Measurements from ENCODE around the gene NHLRC2.

NHLRC2 gene

DNA sequence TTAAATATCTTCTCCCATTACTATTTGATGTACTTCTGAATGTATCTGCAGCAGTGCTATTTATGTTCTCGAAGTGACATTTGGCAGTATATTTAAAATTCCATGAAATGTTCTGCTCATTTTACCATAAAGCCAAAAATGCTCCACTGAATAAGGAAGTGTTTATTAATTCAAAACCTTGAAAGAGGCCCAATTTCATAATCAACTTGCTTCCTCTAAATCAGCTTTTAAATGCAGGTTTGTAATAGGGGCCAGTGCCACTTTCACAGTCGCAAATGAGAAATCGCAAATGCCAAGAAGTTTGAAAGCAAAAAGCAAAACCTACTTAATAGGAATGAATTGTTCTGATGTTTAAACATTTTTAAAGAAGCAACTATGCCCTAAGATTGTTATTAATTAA lies 11.4 kb downstream of the NHLRC2 start:
- no peak for DNase-seq (ENCODE audit: low spot score)

DNA sequence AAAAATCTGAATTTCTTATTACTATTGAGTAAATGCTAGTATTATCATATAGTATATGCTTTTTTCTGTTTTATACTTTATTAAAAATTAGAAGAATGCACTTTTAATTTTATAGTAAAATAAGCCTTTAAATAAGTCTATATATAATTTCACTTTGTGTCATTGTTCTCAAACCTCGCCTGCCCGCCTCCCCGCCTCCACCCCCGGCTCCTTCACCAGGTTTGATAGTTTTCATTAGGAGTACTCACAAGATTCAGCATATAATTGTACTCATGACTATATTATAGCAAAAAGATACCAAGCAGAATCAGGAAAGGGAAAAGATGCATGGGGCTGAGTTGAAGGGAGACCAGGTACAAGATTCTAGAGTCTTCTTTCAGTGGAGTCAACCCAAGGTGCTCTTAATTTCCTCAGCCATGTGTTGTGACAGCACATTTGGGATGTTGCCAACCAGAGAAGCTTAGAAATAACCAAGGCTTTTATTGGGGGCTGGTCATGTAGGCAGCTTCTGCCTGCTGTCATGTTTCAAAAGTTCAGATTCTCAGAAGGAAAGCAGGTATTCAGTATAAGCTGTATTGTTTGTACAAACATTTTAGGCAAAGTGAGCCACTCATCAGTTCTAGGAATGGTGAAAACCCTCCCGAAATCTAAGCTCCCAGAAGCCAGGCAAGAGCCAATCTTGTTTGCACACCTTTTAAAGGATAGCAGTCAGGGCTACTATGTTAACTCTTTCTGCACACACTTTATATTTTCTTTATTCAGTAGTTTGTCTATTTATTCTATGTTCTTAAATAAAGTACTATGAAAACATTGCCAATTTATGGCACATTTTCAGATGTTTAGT lies 12.3 kb downstream of the NHLRC2 start:
- no peak for DNase-seq (ENCODE audit: low spot score)

DNA sequence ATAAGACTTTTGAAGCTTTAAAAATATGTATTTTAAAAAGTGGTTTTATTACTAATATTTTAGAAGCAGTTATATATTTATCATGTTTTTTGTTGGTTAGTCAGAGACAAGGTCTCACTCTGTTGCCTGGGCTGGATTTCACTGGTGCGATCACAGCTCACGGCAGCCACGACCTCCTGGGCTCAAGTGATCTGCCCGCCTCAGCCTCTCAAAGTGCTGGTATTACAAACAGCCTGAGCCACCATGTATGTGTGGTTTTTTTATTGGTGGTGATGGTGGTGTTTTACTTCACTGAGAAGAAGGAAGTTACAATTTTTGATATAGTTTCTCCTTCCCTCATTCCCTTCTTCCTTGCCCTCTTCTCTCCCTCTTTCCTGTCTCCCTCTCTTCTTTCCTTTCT lies 13.4 kb downstream of the NHLRC2 start:
- DNase-seq (ENCODE audit: low spot score), result no peak

GRCh38 chr10:113869789-113870188 lies 15.3 kb downstream of the NHLRC2 start:
- no peak for DNase-seq (ENCODE audit: low spot score)

DNA sequence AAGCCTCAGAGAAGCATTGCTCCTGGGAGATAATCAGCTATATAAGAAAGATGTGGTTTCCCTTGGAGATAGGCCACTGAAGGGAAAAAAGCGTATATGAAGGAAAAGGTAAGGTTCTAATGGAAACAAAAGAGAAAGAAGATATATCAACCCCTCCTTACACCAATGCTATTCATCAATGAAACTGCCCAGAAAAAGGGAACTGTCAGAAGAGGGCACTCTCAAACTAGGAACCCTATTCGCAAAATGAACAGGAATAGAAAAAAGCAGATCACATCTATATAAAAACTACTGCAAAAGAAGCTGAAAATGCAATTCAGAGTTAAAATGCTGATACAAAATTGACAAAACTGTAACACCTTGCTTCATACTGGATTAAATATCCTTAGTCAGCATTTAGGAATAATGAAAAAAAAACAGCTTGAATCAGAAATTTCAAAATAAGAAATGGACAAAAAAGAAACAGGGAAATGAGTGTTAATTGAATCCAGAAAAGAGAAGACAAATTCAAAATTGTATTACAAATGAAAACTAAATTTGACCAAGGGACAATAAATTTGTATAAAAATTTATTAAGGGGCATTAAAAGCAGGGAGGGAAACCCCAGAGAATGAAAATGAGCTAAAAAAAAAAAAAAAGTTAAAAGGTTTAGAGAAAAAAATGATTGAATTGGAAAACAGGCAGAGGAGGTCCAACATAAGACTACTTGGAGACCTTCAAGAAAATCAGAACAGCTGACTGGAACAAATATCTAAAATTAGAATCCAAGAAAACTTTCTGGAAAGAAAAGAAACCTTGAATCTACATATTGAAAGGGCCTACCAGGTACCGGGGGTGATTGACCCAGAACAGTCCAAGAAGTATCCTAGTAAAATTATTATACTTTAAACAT lies 17.9 kb downstream of the NHLRC2 start:
- no peak for DNase-seq (ENCODE audit: low spot score)

- DNase-seq (ENCODE audit: low spot score), result no peak
These were observed 20.8 kb downstream of the NHLRC2 start for GRCh38 chr10:113875212-113875611.

- no peak for DNase-seq (ENCODE audit: low spot score)
These were observed 22.0 kb downstream of the NHLRC2 start for GRCh38 chr10:113876461-113876860.

- no peak for DNase-seq (ENCODE audit: low spot score)
These were observed 25.2 kb downstream of the NHLRC2 start for GRCh38 chr10:113879691-113880090.

DNA sequence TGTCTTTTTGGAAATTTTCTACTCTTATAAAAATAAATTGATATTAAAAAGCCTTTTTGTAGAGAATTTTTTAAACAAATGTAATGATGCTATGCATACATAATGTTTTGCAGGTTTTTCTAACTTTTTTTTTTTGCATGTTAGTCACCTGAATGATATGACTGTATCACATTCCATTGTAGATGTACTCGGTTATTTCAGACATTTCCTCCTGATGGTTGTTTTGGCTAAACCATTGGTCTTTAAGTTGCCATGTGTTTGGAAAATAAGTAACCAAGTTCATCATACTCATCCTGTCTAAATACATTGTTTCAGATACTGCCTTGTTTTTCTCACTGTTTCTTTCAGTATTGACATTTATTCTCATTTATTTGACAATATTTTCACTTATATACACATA lies 25.8 kb downstream of the NHLRC2 start:
- DNase-seq (ENCODE audit: low spot score), result no peak

DNA sequence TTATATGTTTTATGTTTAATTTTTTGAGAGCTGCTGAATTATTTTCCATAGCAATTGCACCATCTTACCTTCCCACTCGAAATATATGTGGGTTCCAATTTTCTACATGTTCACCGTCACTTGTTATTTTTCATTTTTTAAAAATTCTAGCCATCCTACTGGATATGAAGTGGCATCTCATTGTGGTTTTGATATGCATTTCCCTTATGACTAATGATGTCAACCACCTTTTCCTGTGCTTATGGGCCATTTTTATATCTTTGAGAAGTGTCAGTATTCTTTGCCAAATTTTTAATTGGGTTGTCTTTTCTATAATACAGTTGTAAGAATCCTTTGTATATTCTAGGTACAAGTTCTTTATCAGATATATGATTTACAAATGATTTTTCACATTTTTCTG lies 27.8 kb downstream of the NHLRC2 start:
- DNase-seq (ENCODE audit: low spot score), result no peak

DNA sequence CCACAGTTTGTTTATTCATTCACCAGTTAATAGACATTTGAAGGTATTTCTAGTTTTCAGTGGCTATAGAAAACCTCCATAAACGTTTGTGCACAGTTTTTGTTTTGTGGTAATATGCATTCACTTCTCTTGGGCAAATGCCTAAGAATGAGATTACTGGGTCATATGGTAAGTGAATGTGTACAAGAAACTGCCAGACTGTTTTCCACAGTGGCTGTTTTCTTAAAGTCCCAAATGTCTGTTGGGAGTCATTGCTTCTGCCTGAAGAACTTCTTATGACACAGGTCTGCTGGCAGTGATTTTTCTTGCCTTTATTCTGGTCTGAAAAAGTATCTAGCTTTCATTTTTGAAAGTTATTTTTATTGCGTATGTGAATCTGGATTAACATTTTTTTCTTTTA lies 35.5 kb downstream of the NHLRC2 start:
- DNase-seq (ENCODE audit: low spot score), result no peak

DNA sequence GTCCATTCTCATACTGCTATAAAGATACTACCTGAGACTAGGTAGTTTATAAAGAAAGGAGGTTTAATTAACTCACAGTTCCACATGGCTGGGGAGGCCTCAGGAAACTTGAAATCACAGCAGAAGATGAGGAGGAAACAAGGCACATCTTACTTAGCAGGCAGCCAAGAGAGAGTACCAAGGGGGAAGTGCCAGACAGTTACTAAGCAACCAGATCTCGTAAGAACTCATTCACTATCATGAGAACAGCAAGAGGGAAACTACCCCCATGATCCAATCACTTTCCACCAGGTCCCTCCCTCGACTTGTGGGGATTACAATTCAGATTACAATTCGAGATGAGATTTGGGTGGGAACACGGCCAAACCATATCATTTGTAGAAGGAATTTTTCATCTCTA lies 36.3 kb downstream of the NHLRC2 start:
- no peak for DNase-seq (ENCODE audit: low spot score)

GRCh38 chr10:113891476-113891875 lies 37.0 kb downstream of the NHLRC2 start:
- no peak for DNase-seq (ENCODE audit: low spot score)

- no peak for DNase-seq (ENCODE audit: low spot score)
These were observed 39.1 kb downstream of the NHLRC2 start for GRCh38 chr10:113893570-113893969.

- DNase-seq (ENCODE audit: low spot score), result no peak
These were observed 40.1 kb downstream of the NHLRC2 start for GRCh38 chr10:113894581-113894980.

DNA sequence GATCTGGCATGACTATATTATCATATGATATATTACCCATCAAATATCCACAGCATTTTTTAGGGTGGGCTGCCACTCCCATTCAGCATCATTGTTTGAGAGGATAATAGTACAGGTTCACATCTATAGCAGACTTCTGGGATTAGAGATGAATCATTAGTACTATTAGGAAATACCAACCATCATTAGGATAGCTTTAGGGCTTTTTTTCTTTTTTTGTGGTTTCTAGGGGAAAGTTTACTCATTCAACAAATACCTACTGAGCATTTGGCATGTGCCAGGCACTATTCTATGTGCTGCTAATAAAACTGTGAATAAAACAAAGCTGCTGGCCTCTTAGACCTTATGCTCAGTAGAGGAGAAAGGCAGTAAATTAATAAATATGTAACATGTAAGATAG lies 40.6 kb downstream of the NHLRC2 start:
- peak; percentile 16 for DNase-seq (ENCODE audit: low spot score)

GRCh38 chr10:113897693-113898618 lies 43.5 kb downstream of the NHLRC2 start:
- DNase-seq (ENCODE audit: low spot score), result no peak

DNA sequence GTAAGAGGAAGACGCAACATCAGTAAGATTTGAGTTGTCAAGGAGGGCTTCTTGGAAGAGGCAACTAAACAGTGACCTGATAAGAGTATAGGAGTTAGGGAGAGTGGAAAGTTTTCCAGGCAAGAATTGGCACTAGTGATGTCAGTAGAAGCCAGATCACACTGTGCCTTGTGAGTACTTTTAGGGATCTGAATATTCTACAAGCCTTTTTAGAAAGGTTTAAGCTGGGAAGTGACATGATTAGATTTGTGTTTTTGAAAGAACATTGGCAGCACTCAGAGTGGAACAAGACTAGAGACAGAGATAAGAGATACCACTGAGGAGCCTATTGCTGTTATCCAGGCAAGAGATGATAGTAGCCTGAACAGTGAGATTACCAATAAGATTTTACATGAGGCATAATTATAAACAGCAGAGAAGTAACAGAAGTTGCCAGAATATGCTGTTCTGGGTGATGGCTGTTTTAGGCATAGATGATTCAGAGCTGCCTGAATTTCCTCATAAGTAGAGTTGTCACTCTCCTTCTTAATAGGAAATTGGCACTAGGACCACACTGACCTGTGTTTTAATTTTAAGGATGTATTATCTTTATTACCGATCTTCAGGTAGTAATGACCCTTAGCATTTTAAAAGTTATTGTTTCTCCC lies 45.6 kb downstream of the NHLRC2 start:
- no peak for DNase-seq (ENCODE audit: low spot score)

- no peak for DNase-seq (ENCODE audit: low spot score)
These were observed 51.3 kb downstream of the NHLRC2 start for GRCh38 chr10:113905756-113906155.

DNA sequence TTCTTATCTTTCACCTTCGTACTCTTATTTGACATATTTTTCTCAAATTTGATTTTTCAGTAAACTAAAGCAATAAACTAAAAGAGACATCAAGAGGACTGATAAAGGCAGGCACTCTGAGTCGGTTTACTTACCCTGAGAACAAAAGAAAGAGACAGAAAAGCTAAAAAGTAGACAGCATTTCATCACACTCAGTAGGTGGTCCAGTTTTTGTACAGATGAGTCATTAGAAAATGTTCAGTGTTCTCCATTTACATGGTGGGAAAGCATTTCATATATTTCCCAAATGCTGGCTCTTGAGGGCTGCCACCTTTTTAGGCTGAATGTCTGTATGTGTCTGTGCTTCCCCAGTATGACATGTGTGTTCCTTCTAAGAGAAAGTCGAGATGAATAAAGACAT lies 52.7 kb downstream of the NHLRC2 start:
- no peak for DNase-seq (ENCODE audit: low spot score)

- no peak for DNase-seq (ENCODE audit: low spot score)
These were observed 53.8 kb downstream of the NHLRC2 start for GRCh38 chr10:113908236-113908635.

GRCh38 chr10:113911113-113911512 lies 56.7 kb downstream of the NHLRC2 start:
- DNase-seq (ENCODE audit: low spot score), result no peak
